Neural cell (in vitro differentiated cells): Measurements from ENCODE around the gene ZNF521. TPM values are rescaled to one million over a fixed set of nuclear protein-coding genes. Genes with fewer than 3 reads are reported as not detected.

Experiments
- H2AFZ ChIP-seq: fragments of 200-600, 300-800 bp; sonication (generic), shearing (Covaris generic); 2 replicates; pipeline ENCODE4 v1.6.0; 2014; ENCODE audit warnings: low read depth, mild to moderate bottlenecking, antibody characterized with exemption, low read length, moderate library complexity
- H3F3A ChIP-seq: fragments of 200-600 bp; shearing (Covaris generic); 2 replicates; pipeline ENCODE4 v1.6.1; 2016; ENCODE audit warnings: mild to moderate bottlenecking, moderate library complexity, mixed read lengths, antibody characterized with exemption, low read length; ENCODE audit not compliant: insufficient read depth, poor library complexity, severe bottlenecking
- H3K27ac ChIP-seq: fragments of 200-600, 300-800 bp; sonication (generic), shearing (Covaris generic); 2 replicates; pipeline ENCODE4 v1.5.1; 2014; ENCODE audit warnings: mild to moderate bottlenecking, low read length, moderate library complexity
- H3K27me3 ChIP-seq: fragments of 300-800, 200-600 bp; sonication (generic), shearing (Covaris generic); 2 replicates; pipeline ENCODE4 v1.6.0; 2014; ENCODE audit warnings: mild to moderate bottlenecking, low read depth, low read length, moderate library complexity; ENCODE audit not compliant: insufficient read depth
- H3K36me3 ChIP-seq: fragments of 300-800, 200-600 bp; sonication (generic), shearing (Covaris generic); 2 replicates; pipeline ENCODE4 v1.5.1; 2014; ENCODE audit warnings: mild to moderate bottlenecking, antibody characterized with exemption, low read length, moderate library complexity; ENCODE audit not compliant: insufficient read depth
- H3K4me2 ChIP-seq: fragments of 300-800, 200-600 bp; sonication (generic), shearing (Covaris generic); 2 replicates; pipeline ENCODE4 v1.6.0; 2014; ENCODE audit warnings: mild to moderate bottlenecking, low read length
- H3K4me3 ChIP-seq: fragments of 300-800, 200-600 bp; sonication (generic), shearing (Covaris generic); 2 replicates; pipeline ENCODE4 v1.5.1; 2014; ENCODE audit warnings: mild to moderate bottlenecking, low read length, moderate library complexity
- H3K79me2 ChIP-seq: fragments of 200-600 bp; shearing (Covaris generic); replicated peaks from 2 replicates; pipeline ENCODE4 v1.6.0; 2014; ENCODE audit warnings: mild to moderate bottlenecking, low read length, moderate library complexity; ENCODE audit not compliant: insufficient read depth
- H3K9ac ChIP-seq: fragments of 300-800, 200-600 bp; sonication (generic), shearing (Covaris generic); 2 replicates; pipeline ENCODE4 v1.6.1; 2016; ENCODE audit warnings: mild to moderate bottlenecking, low read length, mixed read lengths
- H3K9me2 ChIP-seq: fragments of 200-600 bp; shearing (Covaris generic); 2 replicates; pipeline ENCODE4 v1.6.1; 2016; ENCODE audit warnings: mild to moderate bottlenecking, low read length, mixed read lengths; ENCODE audit not compliant: insufficient read depth
- H3K9me3 ChIP-seq: fragments of 200-600, 300-800 bp; sonication (generic), shearing (Covaris generic); 2 replicates; pipeline ENCODE4 v1.6.1; 2016; ENCODE audit warnings: mild to moderate bottlenecking, mixed run types, low read length, moderate library complexity, mixed read lengths
- H4K20me1 ChIP-seq: fragments of 200-600 bp; shearing (Covaris generic); 2 replicates; pipeline ENCODE4 v1.6.1; 2016; ENCODE audit warnings: mild to moderate bottlenecking, mixed run types; ENCODE audit not compliant: insufficient read depth
- EP300 ChIP-seq: fragments of 450-650 bp; conservative IDR thresholded peaks from 2 replicates; pipeline ENCODE4 v1.6.1; 2014; ENCODE audit warnings: antibody characterized with exemption, mild to moderate bottlenecking, moderate library complexity; ENCODE audit not compliant: poor library complexity, severe bottlenecking
- EZH2 ChIP-seq: fragments of 200-600, 300-800 bp; shearing (Covaris generic), sonication (generic); IDR thresholded peaks from 2 replicates; pipeline ENCODE4 v1.6.1; 2014; ENCODE audit warnings: antibody characterized with exemption, low read length, borderline replicate concordance, mild to moderate bottlenecking; ENCODE audit not compliant: insufficient read depth, poor library complexity, severe bottlenecking
- MXI1 ChIP-seq: fragments of 450-650 bp; conservative IDR thresholded peaks from 2 replicates; pipeline ENCODE4 v1.6.1; 2014; ENCODE audit warnings: antibody characterized with exemption, mild to moderate bottlenecking; ENCODE audit not compliant: poor library complexity, severe bottlenecking
- POLR2AphosphoS5 ChIP-seq: IDR thresholded peaks from 2 replicates; pipeline ENCODE4 v1.6.1; 2012
- RAD21 ChIP-seq: fragments of 450-650 bp; conservative IDR thresholded peaks from 2 replicates; pipeline ENCODE4 v1.6.1; 2014; ENCODE audit warnings: antibody characterized with exemption, mild to moderate bottlenecking, moderate library complexity
- SMC3 ChIP-seq: fragments of 450-650 bp; conservative IDR thresholded peaks from 2 replicates; pipeline ENCODE4 v1.6.1; 2014; ENCODE audit warnings: antibody characterized with exemption, mild to moderate bottlenecking, moderate library complexity; ENCODE audit not compliant: poor library complexity
- TAF1 ChIP-seq: IDR thresholded peaks from 2 replicates; pipeline ENCODE4 v1.6.1; 2012; ENCODE audit warnings: low read depth
- polyA plus RNA-seq: library from polyadenylated mRNA; depleted of rRNA; stranded (reverse); fragments of >200 nt; gene quantifications from 2 replicates; pipeline ENCODE4 v1.2.3, GENCODE V29; 2014
- TF ChIP-seq, protein P1 (sequence below): IDR thresholded peaks from 2 replicates; pipeline ENCODE4 v1.6.1; 2012; ENCODE audit warnings: borderline replicate concordance
- TF ChIP-seq, protein P2 (sequence below): fragments of 450-650 bp; IDR thresholded peaks from 2 replicates; pipeline ENCODE4 v1.5.1; 2014; ENCODE audit warnings: antibody characterized with exemption, mild to moderate bottlenecking, moderate library complexity; ENCODE audit not compliant: poor library complexity, severe bottlenecking

The ZNF521 gene
- polyA plus RNA-seq, 1 donor from 2014 or later: 101 TPM

GRCh38 chr18:25112821-25113434, 239.0 kb downstream of the ZNF521 start:
- Histone ChIP-seq H3K4me3 (no peak overlapping the region), H4K20me1 (no peaks in the 10 kb centered on the region), H3K4me2 (peak overlapping the region; percentile 7), H3K9me3 (no peaks in the 10 kb centered on the region), H3K79me2 (peaks cover 38% of the 10 kb centered on the region), H3F3A (no peaks in the 10 kb centered on the region), H3K27ac (peak overlapping the region; percentile 26), H2AFZ (no peak overlapping the region), H3K9me2 (no peaks in the 10 kb centered on the region), H3K36me3 (no peaks in the 10 kb centered on the region), H3K9ac (no peak overlapping the region), H3K27me3 (no peaks in the 10 kb centered on the region)
- TF ChIP-seq TAF1 (no peak), SMC3 (no peak), MXI1 (no peak), POLR2AphosphoS5 (no peak)
- TF ChIP-seq, protein P1, sequence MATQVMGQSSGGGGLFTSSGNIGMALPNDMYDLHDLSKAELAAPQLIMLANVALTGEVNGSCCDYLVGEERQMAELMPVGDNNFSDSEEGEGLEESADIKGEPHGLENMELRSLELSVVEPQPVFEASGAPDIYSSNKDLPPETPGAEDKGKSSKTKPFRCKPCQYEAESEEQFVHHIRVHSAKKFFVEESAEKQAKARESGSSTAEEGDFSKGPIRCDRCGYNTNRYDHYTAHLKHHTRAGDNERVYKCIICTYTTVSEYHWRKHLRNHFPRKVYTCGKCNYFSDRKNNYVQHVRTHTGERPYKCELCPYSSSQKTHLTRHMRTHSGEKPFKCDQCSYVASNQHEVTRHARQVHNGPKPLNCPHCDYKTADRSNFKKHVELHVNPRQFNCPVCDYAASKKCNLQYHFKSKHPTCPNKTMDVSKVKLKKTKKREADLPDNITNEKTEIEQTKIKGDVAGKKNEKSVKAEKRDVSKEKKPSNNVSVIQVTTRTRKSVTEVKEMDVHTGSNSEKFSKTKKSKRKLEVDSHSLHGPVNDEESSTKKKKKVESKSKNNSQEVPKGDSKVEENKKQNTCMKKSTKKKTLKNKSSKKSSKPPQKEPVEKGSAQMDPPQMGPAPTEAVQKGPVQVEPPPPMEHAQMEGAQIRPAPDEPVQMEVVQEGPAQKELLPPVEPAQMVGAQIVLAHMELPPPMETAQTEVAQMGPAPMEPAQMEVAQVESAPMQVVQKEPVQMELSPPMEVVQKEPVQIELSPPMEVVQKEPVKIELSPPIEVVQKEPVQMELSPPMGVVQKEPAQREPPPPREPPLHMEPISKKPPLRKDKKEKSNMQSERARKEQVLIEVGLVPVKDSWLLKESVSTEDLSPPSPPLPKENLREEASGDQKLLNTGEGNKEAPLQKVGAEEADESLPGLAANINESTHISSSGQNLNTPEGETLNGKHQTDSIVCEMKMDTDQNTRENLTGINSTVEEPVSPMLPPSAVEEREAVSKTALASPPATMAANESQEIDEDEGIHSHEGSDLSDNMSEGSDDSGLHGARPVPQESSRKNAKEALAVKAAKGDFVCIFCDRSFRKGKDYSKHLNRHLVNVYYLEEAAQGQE: no peak

DNA sequence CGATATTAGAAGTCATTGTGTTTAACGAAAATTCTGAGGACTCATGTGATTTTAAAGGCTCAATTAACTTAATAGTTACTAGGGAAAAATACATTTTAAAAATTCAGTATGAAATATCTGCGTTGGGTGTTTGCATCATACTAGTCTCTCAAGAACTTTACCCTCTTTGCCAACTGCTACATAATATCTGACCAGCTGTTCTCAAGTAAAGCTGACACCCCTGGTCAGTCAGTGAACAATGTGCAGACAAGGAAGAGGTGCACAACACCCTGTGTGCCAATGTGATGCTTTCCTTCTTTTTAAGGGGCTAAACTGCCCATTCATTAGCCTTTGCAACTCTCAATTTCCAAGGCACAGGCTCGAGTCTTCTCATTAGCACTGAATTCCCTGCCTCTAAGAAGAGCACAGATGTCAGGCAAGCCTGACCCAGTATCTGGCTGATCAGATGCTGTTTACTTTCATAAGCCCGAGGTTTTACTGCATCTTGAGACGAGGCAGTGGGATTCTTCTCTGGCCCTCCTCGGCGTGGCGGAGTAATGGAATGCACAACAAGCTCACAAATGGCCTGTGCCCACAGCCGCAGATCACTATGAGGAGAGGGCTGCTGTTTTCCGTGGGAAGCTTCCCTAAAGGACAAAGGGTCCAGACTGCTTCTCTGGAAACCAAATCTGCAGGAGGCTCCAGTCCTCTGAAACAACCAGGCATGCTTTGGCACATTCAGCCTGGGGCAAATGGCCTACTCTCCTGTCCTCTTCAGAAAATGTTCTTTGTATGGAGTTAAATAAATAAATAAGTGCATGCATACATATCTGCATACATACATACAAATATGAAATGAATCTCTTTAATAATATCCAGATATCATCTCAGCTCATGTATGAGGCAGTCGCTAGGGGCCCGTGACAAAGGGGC, 240.3 kb downstream of the ZNF521 start:
- Histone ChIP-seq H3K4me3 (no peak overlapping the region), H3K9me3 (no peaks in the 10 kb centered on the region), H3K9me2 (no peaks in the 10 kb centered on the region), H3K4me2 (no peak overlapping the region), H3K36me3 (no peaks in the 10 kb centered on the region), H4K20me1 (no peaks in the 10 kb centered on the region), H3K9ac (no peak overlapping the region), H3K79me2 (peaks cover 28% of the 10 kb centered on the region), H3K27me3 (no peaks in the 10 kb centered on the region), H3F3A (no peaks in the 10 kb centered on the region), H3K27ac (no peak overlapping the region), H2AFZ (no peak overlapping the region)
- TF ChIP-seq TAF1 (no peak), POLR2AphosphoS5 (no peak), EP300 (no peak), MXI1 (no peak), RAD21 (no peak), EZH2 (no peak), SMC3 (no peak)
- TF ChIP-seq, protein P2, sequence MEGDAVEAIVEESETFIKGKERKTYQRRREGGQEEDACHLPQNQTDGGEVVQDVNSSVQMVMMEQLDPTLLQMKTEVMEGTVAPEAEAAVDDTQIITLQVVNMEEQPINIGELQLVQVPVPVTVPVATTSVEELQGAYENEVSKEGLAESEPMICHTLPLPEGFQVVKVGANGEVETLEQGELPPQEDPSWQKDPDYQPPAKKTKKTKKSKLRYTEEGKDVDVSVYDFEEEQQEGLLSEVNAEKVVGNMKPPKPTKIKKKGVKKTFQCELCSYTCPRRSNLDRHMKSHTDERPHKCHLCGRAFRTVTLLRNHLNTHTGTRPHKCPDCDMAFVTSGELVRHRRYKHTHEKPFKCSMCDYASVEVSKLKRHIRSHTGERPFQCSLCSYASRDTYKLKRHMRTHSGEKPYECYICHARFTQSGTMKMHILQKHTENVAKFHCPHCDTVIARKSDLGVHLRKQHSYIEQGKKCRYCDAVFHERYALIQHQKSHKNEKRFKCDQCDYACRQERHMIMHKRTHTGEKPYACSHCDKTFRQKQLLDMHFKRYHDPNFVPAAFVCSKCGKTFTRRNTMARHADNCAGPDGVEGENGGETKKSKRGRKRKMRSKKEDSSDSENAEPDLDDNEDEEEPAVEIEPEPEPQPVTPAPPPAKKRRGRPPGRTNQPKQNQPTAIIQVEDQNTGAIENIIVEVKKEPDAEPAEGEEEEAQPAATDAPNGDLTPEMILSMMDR: no peak
- TF ChIP-seq, protein P1: no peak
